Measurements from ENCODE around the gene LRIG1.

DNA sequence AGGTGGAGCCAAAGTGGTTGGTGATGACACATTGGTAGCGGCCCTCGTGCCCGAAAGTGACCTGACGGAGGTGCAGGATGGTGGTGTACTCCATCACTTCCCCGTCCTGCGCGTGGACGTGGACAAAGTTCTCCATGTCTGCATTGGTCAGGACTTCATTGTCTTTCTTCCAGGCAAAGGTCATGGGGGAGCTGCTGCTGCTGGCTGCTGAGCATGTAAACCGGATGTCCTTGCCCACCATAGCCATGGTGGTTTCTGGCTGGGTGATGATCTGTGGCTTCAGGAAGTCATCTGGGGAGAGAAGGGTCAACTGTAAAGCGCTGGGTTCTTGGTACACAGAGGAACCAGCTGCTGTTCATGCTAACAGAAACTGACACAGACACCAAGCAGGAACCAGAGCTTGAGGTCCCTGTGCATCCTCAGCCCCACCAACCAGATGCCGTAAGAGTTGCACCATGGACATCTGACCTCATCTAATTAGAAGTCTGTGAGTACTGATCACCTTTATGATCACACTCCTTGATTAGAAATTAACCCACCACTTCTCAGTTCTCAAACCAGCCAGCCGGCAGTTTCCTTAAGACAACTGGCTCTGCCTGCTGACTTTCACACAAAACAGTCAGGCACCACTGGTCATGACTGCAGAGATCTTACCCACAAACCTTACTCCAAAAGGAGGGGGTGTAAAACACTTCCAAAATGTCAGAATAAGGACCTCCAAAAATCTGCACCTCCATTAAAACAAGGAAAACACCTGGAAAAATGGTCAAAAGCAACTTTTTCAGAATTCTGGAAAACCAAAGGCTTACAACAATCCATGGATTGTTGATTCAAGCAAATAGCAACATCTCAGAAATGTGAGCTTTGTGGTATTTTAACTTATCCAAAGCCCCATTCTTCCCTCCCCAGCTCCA, 114.6 kb downstream of the LRIG1 start:
- TF ChIP-seq PPARA (CRISPR knock-in tag; IDR thresholded peaks at IDR 0.05; ENCODE audit: borderline replicate concordance) (no peak), ISL1 (CRISPR knock-in tag; IDR thresholded peaks at IDR 0.05) (no peak), ZNF8 (CRISPR knock-in tag; IDR thresholded peaks at IDR 0.05) (no peak), BACH2 (CRISPR knock-in tag; IDR thresholded peaks at IDR 0.05; ENCODE audit: borderline replicate concordance) (no peak), RARB (CRISPR knock-in tag; IDR thresholded peaks at IDR 0.05) (no peak), ZFP3 (CRISPR knock-in tag; IDR thresholded peaks at IDR 0.05) (no peak), ZFP30 (CRISPR knock-in tag; IDR thresholded peaks at IDR 0.05) (no peak)
- TF ChIP-seq, protein P1, sequence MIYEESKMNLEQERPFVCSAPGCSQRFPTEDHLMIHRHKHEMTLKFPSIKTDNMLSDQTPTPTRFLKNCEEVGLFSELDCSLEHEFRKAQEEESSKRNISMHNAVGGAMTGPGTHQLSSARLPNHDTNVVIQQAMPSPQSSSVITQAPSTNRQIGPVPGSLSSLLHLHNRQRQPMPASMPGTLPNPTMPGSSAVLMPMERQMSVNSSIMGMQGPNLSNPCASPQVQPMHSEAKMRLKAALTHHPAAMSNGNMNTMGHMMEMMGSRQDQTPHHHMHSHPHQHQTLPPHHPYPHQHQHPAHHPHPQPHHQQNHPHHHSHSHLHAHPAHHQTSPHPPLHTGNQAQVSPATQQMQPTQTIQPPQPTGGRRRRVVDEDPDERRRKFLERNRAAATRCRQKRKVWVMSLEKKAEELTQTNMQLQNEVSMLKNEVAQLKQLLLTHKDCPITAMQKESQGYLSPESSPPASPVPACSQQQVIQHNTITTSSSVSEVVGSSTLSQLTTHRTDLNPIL (CRISPR knock-in tag; IDR thresholded peaks at IDR 0.05; ENCODE audit: low read depth), result no peak
- TF ChIP-seq, protein P2, sequence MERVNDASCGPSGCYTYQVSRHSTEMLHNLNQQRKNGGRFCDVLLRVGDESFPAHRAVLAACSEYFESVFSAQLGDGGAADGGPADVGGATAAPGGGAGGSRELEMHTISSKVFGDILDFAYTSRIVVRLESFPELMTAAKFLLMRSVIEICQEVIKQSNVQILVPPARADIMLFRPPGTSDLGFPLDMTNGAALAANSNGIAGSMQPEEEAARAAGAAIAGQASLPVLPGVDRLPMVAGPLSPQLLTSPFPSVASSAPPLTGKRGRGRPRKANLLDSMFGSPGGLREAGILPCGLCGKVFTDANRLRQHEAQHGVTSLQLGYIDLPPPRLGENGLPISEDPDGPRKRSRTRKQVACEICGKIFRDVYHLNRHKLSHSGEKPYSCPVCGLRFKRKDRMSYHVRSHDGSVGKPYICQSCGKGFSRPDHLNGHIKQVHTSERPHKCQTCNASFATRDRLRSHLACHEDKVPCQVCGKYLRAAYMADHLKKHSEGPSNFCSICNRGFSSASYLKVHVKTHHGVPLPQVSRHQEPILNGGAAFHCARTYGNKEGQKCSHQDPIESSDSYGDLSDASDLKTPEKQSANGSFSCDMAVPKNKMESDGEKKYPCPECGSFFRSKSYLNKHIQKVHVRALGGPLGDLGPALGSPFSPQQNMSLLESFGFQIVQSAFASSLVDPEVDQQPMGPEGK (CRISPR knock-in tag; IDR thresholded peaks at IDR 0.05; ENCODE audit: borderline replicate concordance), result no peak
